22Rv1 (cell line): ENCODE results near the gene MEGF11.

Experiments used
- ZFX ChIP-seq: fragments of 450-650 bp; IDR thresholded peaks from 2 replicates; pipeline ENCODE4 v1.6.1; 2017; ENCODE audit warnings: antibody characterized with exemption, borderline replicate concordance
- TF ChIP-seq, protein P1 (sequence below): fragments of 450-650 bp; IDR thresholded peaks from 2 replicates; pipeline ENCODE4 v1.5.1; 2017; ENCODE audit warnings: mild to moderate bottlenecking

DNA sequence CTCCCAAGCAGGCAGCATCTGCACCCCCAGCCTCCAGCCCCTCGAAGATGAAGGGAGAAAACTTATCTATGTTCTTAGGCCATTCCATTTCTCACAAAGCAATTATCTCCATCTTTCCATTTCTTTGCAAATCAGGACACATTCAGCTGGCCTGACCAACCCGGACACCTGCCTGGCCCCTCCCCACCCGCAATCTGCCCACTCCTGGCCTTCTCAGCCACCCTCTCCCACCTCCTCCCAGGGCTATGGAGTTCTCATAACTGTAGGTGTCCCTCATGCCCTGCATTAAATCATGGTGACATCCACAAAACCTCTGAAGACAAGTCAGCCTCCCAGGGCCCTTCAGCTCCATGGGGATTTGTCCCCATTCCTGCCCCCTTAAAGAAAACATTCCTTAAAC is 119.3 kb downstream of the MEGF11 start:
- TF ChIP-seq, protein P1, sequence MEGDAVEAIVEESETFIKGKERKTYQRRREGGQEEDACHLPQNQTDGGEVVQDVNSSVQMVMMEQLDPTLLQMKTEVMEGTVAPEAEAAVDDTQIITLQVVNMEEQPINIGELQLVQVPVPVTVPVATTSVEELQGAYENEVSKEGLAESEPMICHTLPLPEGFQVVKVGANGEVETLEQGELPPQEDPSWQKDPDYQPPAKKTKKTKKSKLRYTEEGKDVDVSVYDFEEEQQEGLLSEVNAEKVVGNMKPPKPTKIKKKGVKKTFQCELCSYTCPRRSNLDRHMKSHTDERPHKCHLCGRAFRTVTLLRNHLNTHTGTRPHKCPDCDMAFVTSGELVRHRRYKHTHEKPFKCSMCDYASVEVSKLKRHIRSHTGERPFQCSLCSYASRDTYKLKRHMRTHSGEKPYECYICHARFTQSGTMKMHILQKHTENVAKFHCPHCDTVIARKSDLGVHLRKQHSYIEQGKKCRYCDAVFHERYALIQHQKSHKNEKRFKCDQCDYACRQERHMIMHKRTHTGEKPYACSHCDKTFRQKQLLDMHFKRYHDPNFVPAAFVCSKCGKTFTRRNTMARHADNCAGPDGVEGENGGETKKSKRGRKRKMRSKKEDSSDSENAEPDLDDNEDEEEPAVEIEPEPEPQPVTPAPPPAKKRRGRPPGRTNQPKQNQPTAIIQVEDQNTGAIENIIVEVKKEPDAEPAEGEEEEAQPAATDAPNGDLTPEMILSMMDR, result no peak
- TF ChIP-seq ZFX, result no peak
